Spleen (tissue), 11 donors: ENCODE data around the gene CDS2. TPM values are rescaled to one million over a fixed set of nuclear protein-coding genes. Genes with fewer than 3 reads are reported as not detected.

Experiments
- DNase-seq: peaks from one replicate; pipeline ENCODE4 v3.0.0-alpha.2; 2020
- H3K27ac ChIP-seq, 8 donors: fragments of 200-600 bp; sonication (generic) in 7 of 8; 1 replicate in 4 of 8; 2 replicates in 4 of 8; pipeline versions ENCODE4 v1.5.0 to v1.8.0; 2016 to 2021; ENCODE audit warnings: inconsistent platforms in 4 of 8, mild to moderate bottlenecking in 4 of 8, moderate library complexity in 1 of 8
- H3K27me3 ChIP-seq, 7 donors: fragments of 200-600 bp; sonication (generic) in 6 of 7; replicated peaks in 1 of 7; 1 replicate in 4 of 7; 2 replicates in 3 of 7; pipeline versions ENCODE4 v1.5.0 to v1.8.0; 2016 to 2021; ENCODE audit warnings: inconsistent platforms in 3 of 7, mild to moderate bottlenecking in 1 of 7
- H3K36me3 ChIP-seq, 6 donors: fragments of 200-600 bp; sonication (generic) in 5 of 6; 1 replicate in 4 of 6; 2 replicates in 2 of 6; pipeline versions ENCODE4 v1.5.0 to v1.8.0; 2016 to 2021; ENCODE audit warnings: inconsistent platforms in 2 of 6
- H3K4me1 ChIP-seq, 6 donors: fragments of 200-600 bp; sonication (generic) in 5 of 6; 1 replicate in 3 of 6; 2 replicates in 3 of 6; pipeline versions ENCODE4 v1.5.0 to v1.8.0; 2016 to 2021; ENCODE audit warnings: inconsistent platforms in 3 of 6
- H3K4me3 ChIP-seq, 8 donors: fragments of 200-600 bp; sonication (generic) in 7 of 8; 1 replicate in 4 of 8; 2 replicates in 4 of 8; pipeline versions ENCODE4 v1.5.0 to v1.8.0; 2016 to 2021; ENCODE audit warnings: inconsistent platforms in 4 of 8, mild to moderate bottlenecking in 4 of 8, moderate library complexity in 2 of 8
- H3K9me3 ChIP-seq, 8 donors: fragments of 200-600 bp; sonication (generic) in 7 of 8; 1 replicate in 4 of 8; 2 replicates in 4 of 8; pipeline versions ENCODE4 v1.5.0 to v1.8.0; 2016 to 2021; ENCODE audit warnings: inconsistent platforms in 4 of 8
- POLR2A ChIP-seq, 3 donors: fragments of 450-650 bp; IDR thresholded peaks; one replicate each; pipeline ENCODE4 v1.5.1; 2017; ENCODE audit warnings: antibody characterized with exemption in 3 of 3, mild to moderate bottlenecking in 1 of 3
- POLR2AphosphoS5 ChIP-seq, 3 donors: sonication (generic); formaldehyde crosslinking; IDR thresholded peaks; one replicate each; pipeline ENCODE4 v1.5.1; 2017; ENCODE audit warnings: antibody characterized with exemption in 3 of 3
- WGBS, 5 donors: extraction: QIAGEN DNeasy Blood & Tissue Kit in 3 of 5; methylation state at CpG; one replicate each; pipeline versions ENCODE4 v1.1.5 to v1.1.7; 2013 to 2018; 5-methylcytosine and 5-hydroxymethylcytosine counted together
- intact Hi-C: fragments of 100-400 bp; cut with DNase I; formaldehyde crosslinking; loops from one replicate; pipeline ENCODE4 v1.15.0; 2023; ENCODE audit warnings: low total_unique reads
- polyA plus RNA-seq, 3 donors: library from polyadenylated mRNA; stranded (reverse); fragments of 200-250 nt; gene quantifications; one replicate each; pipeline ENCODE4 v1.2.1, GENCODE V29; 2013
- small RNA-seq, 4 donors: library from RNA; depleted of rRNA; stranded (forward); fragments of <200 nt; gene quantifications; one replicate each; pipeline ENCODE3, GENCODE V24; 2016
- total RNA-seq, 7 donors: library from RNA; depleted of rRNA in 3 of 7; stranded (reverse); fragments of >200 nt in 3 of 7; fragmentation: NEBNext Ultra II Directional in 4 of 7; extraction: Animal tissue kit (Norgen Biotek cat#: 25700) in 4 of 7; gene quantifications; one replicate each; pipeline versions ENCODE4 v1.1.0 to v1.2.1, GENCODE V29; 2016 to 2021
- TF ChIP-seq, protein P1 (sequence below), 11 experiments: fragments of 200-600 bp in 7 of 11; fragments of 450-650 bp in 4 of 11; sonication (generic) in 4 of 11; IDR thresholded peaks in 8 of 11; conservative IDR thresholded peaks in 3 of 11; 1 replicate in 7 of 11; 2 replicates in 4 of 11; pipeline versions ENCODE4 v1.4.0 to v1.8.0; 2016 to 2021; ENCODE audit warnings: antibody characterized with exemption in 11 of 11, inconsistent platforms in 4 of 11, mild to moderate bottlenecking in 1 of 11
- donor health status: healthy with polysubstance abuse.
- donor health status: DM: no; HTN: no; CAD: no; lungs with moderate emphysema.
- donor health status: DM: no; HTN: no; CAD: no.
- donor health status: Bipolar disorder and iron deficiency.
- donor health status: healthy.
- donor health status: DM: no; HTN: no; CAD: no.
- donor health status: DM: yes; HTN: yes; CAD: no.

The CDS2 gene
- total and polyA plus RNA-seq, 10 donors = 6.9 to 61.8 (median 41.9) TPM

DNA sequence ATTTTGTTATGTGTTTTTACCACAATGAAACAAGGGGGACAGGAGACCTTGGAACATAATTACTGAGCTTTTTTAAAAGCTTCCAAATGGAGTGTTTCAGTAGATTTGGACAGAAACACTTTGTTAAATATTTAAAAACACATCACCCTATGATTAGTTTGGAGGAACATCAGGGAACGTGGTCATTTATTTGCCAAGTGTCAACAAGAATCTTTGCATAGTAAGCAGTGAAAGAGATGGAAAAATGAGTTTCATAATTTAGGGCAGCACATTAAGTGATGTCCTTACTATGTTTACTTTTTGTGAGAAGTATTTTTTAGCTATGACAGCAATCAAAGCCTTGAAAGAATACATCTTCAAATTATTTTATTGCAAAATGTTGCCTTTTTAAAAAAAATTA, 107.3 kb downstream of the CDS2 start:
- 36 to 57% (median 48%) methylated on average over 1 of the region's 1 CpG for WGBS, 5 donors
- intact Hi-C loops = no loop called here
- TF ChIP-seq POLR2AphosphoS5 (IDR thresholded peaks at IDR 0.05) = no peak
- no peak for TF ChIP-seq POLR2A (IDR thresholded peaks at IDR 0.05)
- TF ChIP-seq, protein P1, sequence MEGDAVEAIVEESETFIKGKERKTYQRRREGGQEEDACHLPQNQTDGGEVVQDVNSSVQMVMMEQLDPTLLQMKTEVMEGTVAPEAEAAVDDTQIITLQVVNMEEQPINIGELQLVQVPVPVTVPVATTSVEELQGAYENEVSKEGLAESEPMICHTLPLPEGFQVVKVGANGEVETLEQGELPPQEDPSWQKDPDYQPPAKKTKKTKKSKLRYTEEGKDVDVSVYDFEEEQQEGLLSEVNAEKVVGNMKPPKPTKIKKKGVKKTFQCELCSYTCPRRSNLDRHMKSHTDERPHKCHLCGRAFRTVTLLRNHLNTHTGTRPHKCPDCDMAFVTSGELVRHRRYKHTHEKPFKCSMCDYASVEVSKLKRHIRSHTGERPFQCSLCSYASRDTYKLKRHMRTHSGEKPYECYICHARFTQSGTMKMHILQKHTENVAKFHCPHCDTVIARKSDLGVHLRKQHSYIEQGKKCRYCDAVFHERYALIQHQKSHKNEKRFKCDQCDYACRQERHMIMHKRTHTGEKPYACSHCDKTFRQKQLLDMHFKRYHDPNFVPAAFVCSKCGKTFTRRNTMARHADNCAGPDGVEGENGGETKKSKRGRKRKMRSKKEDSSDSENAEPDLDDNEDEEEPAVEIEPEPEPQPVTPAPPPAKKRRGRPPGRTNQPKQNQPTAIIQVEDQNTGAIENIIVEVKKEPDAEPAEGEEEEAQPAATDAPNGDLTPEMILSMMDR (IDR thresholded peaks at IDR 0.05 in 8 of 11, conservative IDR thresholded peaks at IDR 0.05 in 3 of 11) = no peak

DNA sequence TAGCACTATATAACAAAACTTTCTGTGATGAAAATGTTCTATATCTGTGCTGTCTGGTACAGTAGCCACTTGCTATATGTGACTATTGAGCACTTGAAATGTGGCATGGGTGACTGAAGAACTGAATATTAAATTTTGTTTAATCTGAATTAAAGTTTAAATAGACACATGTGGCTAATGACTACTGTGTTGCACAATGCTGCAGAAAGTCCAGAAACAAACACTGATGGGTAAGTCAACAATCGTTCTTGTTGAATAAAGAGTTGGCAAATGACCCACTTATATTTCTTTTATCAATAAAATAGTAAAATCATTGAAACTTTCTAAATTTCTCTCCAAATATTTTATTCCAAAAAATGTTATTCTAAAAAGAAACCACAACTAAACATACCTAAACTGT, 108.2 kb downstream of the CDS2 start:
- intact Hi-C loops = no loop called here
- peaks cover 0 to 5% (median 0%) of the 10 kb centered on the region in 7 donors for H3K27me3 ChIP-seq
- H3K4me1 ChIP-seq = no peaks in the 10 kb centered on the region
- DNase-seq = no peak
- TF ChIP-seq POLR2A (IDR thresholded peaks at IDR 0.05) (no peak), POLR2AphosphoS5 (IDR thresholded peaks at IDR 0.05) (no peak)
- TF ChIP-seq, protein P1 (IDR thresholded peaks at IDR 0.05 in 8 of 11, conservative IDR thresholded peaks at IDR 0.05 in 3 of 11) = no peak
- no peak overlapping the region for H3K4me3 ChIP-seq
- no peaks in the 10 kb centered on the region for H3K36me3 ChIP-seq
- WGBS, 5 donors = 63 to 94% (median 83%) methylated on average over 1 of the region's 1 CpG
- peaks cover 0 to 16% (median 6%) of the 10 kb centered on the region in 8 donors for H3K9me3 ChIP-seq
- no peak overlapping the region for H3K27ac ChIP-seq

More for the DNA sequence above, 107.3 kb downstream of the CDS2 start:
- Histone ChIP-seq H3K27me3 (peaks cover 0 to 5% (median 0%) of the 10 kb centered on the region in 7 donors), H3K27ac (no peak overlapping the region), H3K36me3 (no peaks in the 10 kb centered on the region), H3K4me3 (no peak overlapping the region), H3K9me3 (peaks cover 0 to 12% (median 6%) of the 10 kb centered on the region in 8 donors), H3K4me1 (no peaks in the 10 kb centered on the region)
- no peak for DNase-seq

Small RNA genes within 50 kb of the gene (small RNA-seq; reads per million reads assigned to genes)
- 0 reads per million in 4 donors for gene RF00019
- gene RF00568 = 0 reads per million in 4 donors
- 0 to 0.07 (median 0) reads per million in 4 donors for gene RNA5SP474

Other genes starting within 250 kb of the CDS2 start
- gene SLC23A2, start 125.5 kb upstream of the CDS2 start, total RNA-seq = 10 to 100 TPM; 35.7 to 72.0 (median 50.0) TPM
- 10 to 100 TPM in 2 of 3 donors, 1 to 10 TPM in 1; 5.1 to 10.4 (median 10.4) TPM for gene SLC23A2, start 125.5 kb upstream of the CDS2 start, polyA plus RNA-seq
- 10 to 100 TPM; 62.5 to 83.7 (median 75.1) TPM for gene TMEM230, start 13.9 kb upstream of the CDS2 start, total RNA-seq
- 100 to 1,000 TPM; 112 to 131 (median 123) TPM for gene TMEM230, start 13.9 kb upstream of the CDS2 start, polyA plus RNA-seq
- gene PCNA, start 7.0 kb upstream of the CDS2 start, total RNA-seq = 10 to 100 TPM; 39.6 to 81.5 (median 45.9) TPM
- 100 to 1,000 TPM in 1 of 3 donors, 10 to 100 TPM in 2; 45.6 to 106 (median 90.0) TPM for gene PCNA, start 7.0 kb upstream of the CDS2 start, polyA plus RNA-seq
- gene PROKR2, start 189.9 kb downstream of the CDS2 start, total RNA-seq = under 1 TPM in 1 of 7 donors, not detected in 6; 0.30 TPM
- gene PROKR2, start 189.9 kb downstream of the CDS2 start, polyA plus RNA-seq = not detected